Right lobe of liver (tissue), 6 donors: ENCODE data around the gene SEC11A. TPM values are rescaled to one million over a fixed set of nuclear protein-coding genes. Genes with fewer than 3 reads are reported as not detected.

ENCODE experiments used
- ATAC-seq, 4 donors: fragments of 200-7000 bp; cut with Tn5 transposase; one replicate each; pipeline ENCODE4 v1.9.1; 2020; ENCODE audit warnings: mild to moderate bottlenecking in 4 of 4, moderate library complexity in 4 of 4
- DNase-seq, 3 donors: peaks; one replicate each; pipeline ENCODE4 v3.0.0-alpha.2; 2020
- H3K27ac ChIP-seq, 3 donors: fragments of 200-600 bp; one replicate each; pipeline ENCODE4 v1.8.0; 2022
- H3K27me3 ChIP-seq, 2 donors: fragments of 200-600 bp; one replicate each; pipeline ENCODE4 v1.8.0; 2022
- H3K36me3 ChIP-seq, 4 donors: fragments of 200-600 bp; sonication (generic) in 1 of 4; one replicate each; pipeline versions ENCODE4 v1.5.1 to v1.8.0; 2017 to 2022; ENCODE audit warnings: control low read depth in 1 of 4
- H3K4me1 ChIP-seq, 4 donors: fragments of 200-600 bp; sonication (generic) in 1 of 4; one replicate each; pipeline versions ENCODE4 v1.5.1 to v1.8.0; 2017 to 2022; ENCODE audit warnings: control low read depth in 1 of 4
- H3K4me3 ChIP-seq, 3 donors: fragments of 200-600 bp; one replicate each; pipeline ENCODE4 v1.8.0; 2022
- H3K9me3 ChIP-seq, 4 donors: fragments of 200-600 bp; sonication (generic) in 1 of 4; one replicate each; pipeline versions ENCODE4 v1.5.1 to v1.8.0; 2017 to 2022; ENCODE audit warnings: control low read depth in 1 of 4
- POLR2A ChIP-seq: fragments of 450-650 bp; IDR thresholded peaks from one replicate; pipeline ENCODE4 v1.6.1; 2017; ENCODE audit warnings: antibody characterized with exemption, mild to moderate bottlenecking
- WGBS: methylation state at CpG from one replicate; pipeline ENCODE4 v1.1.6; 2018; ENCODE audit warnings: low coverage, low lambda C conversion rate; ENCODE audit not compliant: insufficient coverage; ENCODE audit errors: missing lambda C conversion rate; 5-methylcytosine and 5-hydroxymethylcytosine counted together
- intact Hi-C, 2 donors: fragments of 100-400 bp; cut with DNase I; formaldehyde crosslinking; loops; one replicate each; pipeline versions ENCODE4 v1.11.2 to v1.14.1; 2022
- long read RNA-seq: library from polyadenylated mRNA; unstranded; transcript quantifications from one replicate; pipeline ENCODE4 v2.0.0, GENCODE V29; 2019
- total RNA-seq, 6 experiments: library from RNA; depleted of rRNA in 2 of 6; stranded (reverse); fragments of >200 nt in 2 of 6; fragmentation: NEBNext Ultra II Directional in 3 of 6; extraction: Animal tissue kit (Norgen Biotek cat#: 25700) in 3 of 6; gene quantifications; one replicate each; pipeline versions ENCODE4 v1.1.0 to v1.2.4, GENCODE V29; 2016 to 2023
- TF ChIP-seq, protein P1 (sequence below), 4 donors: fragments of 200-600 bp in 3 of 4; fragments of 450-650 bp in 1 of 4; IDR thresholded peaks; one replicate each; pipeline versions ENCODE4 v1.5.1 to v1.8.0; 2016 to 2022; ENCODE audit warnings: antibody characterized with exemption in 4 of 4, mild to moderate bottlenecking in 2 of 4
- donor health status: DM: no; HTN: yes; CAD: no.
- donor health status: DM: no; HTN: no; CAD: no.
- donor health status: DM: no; HTN: no; CAD: no.
- donor health status: DM: no; HTN: yes; CAD: no.
- donor health status: DM: no; HTN: yes; CAD: no.

SEC11A gene
- 10 to 100 TPM; 58.7 to 71.5 (median 65.3) TPM for total RNA-seq
- long read RNA-seq, transcript SEC11A-201 (6 exons, 1,656 nt), result major isoform, 23 of 30 reads
- long read RNA-seq, partial matches to known transcripts, result 1 of 30 reads
- long read RNA-seq, other reads (novel, unspliced or antisense), result 3 of 30 reads

- H3K36me3 ChIP-seq, result peaks cover 0 to 2% (median 0%) of the 10 kb centered on the region in 4 donors
- TF ChIP-seq, protein P1, sequence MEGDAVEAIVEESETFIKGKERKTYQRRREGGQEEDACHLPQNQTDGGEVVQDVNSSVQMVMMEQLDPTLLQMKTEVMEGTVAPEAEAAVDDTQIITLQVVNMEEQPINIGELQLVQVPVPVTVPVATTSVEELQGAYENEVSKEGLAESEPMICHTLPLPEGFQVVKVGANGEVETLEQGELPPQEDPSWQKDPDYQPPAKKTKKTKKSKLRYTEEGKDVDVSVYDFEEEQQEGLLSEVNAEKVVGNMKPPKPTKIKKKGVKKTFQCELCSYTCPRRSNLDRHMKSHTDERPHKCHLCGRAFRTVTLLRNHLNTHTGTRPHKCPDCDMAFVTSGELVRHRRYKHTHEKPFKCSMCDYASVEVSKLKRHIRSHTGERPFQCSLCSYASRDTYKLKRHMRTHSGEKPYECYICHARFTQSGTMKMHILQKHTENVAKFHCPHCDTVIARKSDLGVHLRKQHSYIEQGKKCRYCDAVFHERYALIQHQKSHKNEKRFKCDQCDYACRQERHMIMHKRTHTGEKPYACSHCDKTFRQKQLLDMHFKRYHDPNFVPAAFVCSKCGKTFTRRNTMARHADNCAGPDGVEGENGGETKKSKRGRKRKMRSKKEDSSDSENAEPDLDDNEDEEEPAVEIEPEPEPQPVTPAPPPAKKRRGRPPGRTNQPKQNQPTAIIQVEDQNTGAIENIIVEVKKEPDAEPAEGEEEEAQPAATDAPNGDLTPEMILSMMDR (IDR thresholded peaks at IDR 0.05), result peak in 1 of 4 donors; percentile 21
- peak; percentile 83 for TF ChIP-seq POLR2A
- H3K4me3 ChIP-seq, result peak within 1 kb of the TSS; percentile 77 to 88 (median 86)
- 0% methylated on average over 9 of the region's 57 CpGs for WGBS
- peak within 1 kb of the TSS; percentile 60 to 89 (median 80) for H3K27ac ChIP-seq
- no peaks in the 10 kb centered on the region for H3K27me3 ChIP-seq
- no peaks in the 10 kb centered on the region for H3K9me3 ChIP-seq
- intact Hi-C loops, result loop anchor here in 1 of 2 donors (10.0 kb wide), 1 partner anchor 61 kb away; the partner anchor contains the start of genes NMB and WDR73
- H3K4me1 ChIP-seq, result peaks cover 0 to 15% (median 5%) of the 10 kb centered on the region in 4 donors
- ATAC-seq (peak; percentile 96 to 99 (median 97)), DNase-seq (peak; percentile 97 to 98 (median 97))
Observed at GRCh38 chr15:84716036-84716732, at the start of gene SEC11A. TSS of gene SEC11A (minus strand) at chr15:84716139. CDS start at chr15:84716075, 64 bp downstream.

DNA sequence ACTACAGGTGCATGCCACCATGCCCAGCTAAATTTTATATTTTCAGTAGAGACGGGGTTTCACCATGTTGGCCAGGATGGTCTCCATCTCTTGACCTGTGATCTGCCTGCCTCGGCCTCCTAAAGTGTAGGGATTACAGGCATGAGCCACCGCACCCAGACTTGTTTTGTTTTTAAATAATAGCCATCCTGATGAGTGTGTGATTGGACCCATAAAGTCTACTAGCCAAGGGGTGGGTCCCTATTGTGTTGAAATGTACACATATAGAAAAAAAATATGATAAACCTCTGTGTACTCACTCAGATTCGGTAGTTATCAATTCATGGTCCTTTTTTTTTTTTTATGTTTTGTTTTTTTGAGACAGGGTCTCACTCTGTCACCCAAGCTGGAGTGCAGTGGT is 49.7 kb upstream of the SEC11A start:
- Histone ChIP-seq H3K27me3 (no peaks in the 10 kb centered on the region), H3K4me1 (peaks cover 0 to 42% (median 19%) of the 10 kb centered on the region in 4 donors), H3K9me3 (no peaks in the 10 kb centered on the region), H3K4me3 (no peak overlapping the region), H3K36me3 (peaks cover 0 to 18% (median 6%) of the 10 kb centered on the region in 4 donors), H3K27ac (no peak overlapping the region)
- no peak for DNase-seq
- WGBS, result 90% methylated on average over 4 of the region's 4 CpGs
- TF ChIP-seq, protein P1 (IDR thresholded peaks at IDR 0.05), result no peak
- no peak for TF ChIP-seq POLR2A
- no peak for ATAC-seq
- intact Hi-C loops, result no loop called here

GRCh38 chr15:84764989-84765388 is 49.0 kb upstream of the SEC11A start:
- ATAC-seq (no peak), DNase-seq (no peak)
- H3K4me1 ChIP-seq, result peaks cover 0 to 48% (median 22%) of the 10 kb centered on the region in 4 donors
- H3K9me3 ChIP-seq, result no peaks in the 10 kb centered on the region
- 100% methylated on average over 1 of the region's 1 CpG for WGBS
- no peak overlapping the region for H3K4me3 ChIP-seq
- H3K36me3 ChIP-seq, result peaks cover 0 to 18% (median 6%) of the 10 kb centered on the region in 4 donors
- intact Hi-C loops, result no loop called here
- TF ChIP-seq, protein P1 (IDR thresholded peaks at IDR 0.05), result no peak
- no peak for TF ChIP-seq POLR2A
- H3K27ac ChIP-seq, result no peak overlapping the region
- H3K27me3 ChIP-seq, result no peaks in the 10 kb centered on the region

- ATAC-seq (no peak), DNase-seq (no peak)
- TF ChIP-seq, protein P1 (IDR thresholded peaks at IDR 0.05), result no peak
- no peak for TF ChIP-seq POLR2A
- Histone ChIP-seq H3K27me3 (no peaks in the 10 kb centered on the region), H3K36me3 (peaks cover 0 to 18% (median 6%) of the 10 kb centered on the region in 4 donors), H3K9me3 (no peaks in the 10 kb centered on the region), H3K4me1 (peaks cover 0 to 51% (median 24%) of the 10 kb centered on the region in 4 donors), H3K27ac (peak overlapping the region in 2 of 3 donors; percentile 86 to 87), H3K4me3 (no peak overlapping the region)
- 84% methylated on average over 3 of the region's 3 CpGs for WGBS
- intact Hi-C loops, result no loop called here
Observed at GRCh38 chr15:84764585-84764984, 48.6 kb upstream of the SEC11A start.
